Kidney (tissue), 14 donors: Measurements from ENCODE around the gene NFE2. TPM values are rescaled to one million over a fixed set of nuclear protein-coding genes. Genes with fewer than 3 reads are reported as not detected.

Source experiments
- DNase-seq, 5 donors: peaks; one replicate each; pipeline ENCODE4 v3.0.0-alpha.2; 2013 to 2020
- FAIRE-seq: peaks from 2 replicates; lab custom pipeline; 2012; peaks lifted over from hg19 to GRCh38; lab: Jason Lieb, UNC
- H3K27ac ChIP-seq, 2 donors: one replicate each; pipeline ENCODE4 v1.7.0; 2013; ENCODE audit warnings: low read depth in 2 of 2, low read length in 2 of 2, inconsistent platforms in 1 of 2
- H3K27me3 ChIP-seq: one replicate; pipeline ENCODE4 v1.7.1; 2013; ENCODE audit warnings: low read length, inconsistent platforms; ENCODE audit not compliant: control insufficient read depth, insufficient read depth
- H3K36me3 ChIP-seq, 3 donors: one replicate each; pipeline versions ENCODE4 v1.7.0 to v1.7.1; 2013; ENCODE audit warnings: low read length in 3 of 3, control low read depth in 1 of 3, inconsistent platforms in 1 of 3; ENCODE audit not compliant: insufficient read depth in 3 of 3, control insufficient read depth in 2 of 3
- H3K4me1 ChIP-seq, 3 donors: one replicate each; pipeline versions ENCODE4 v1.7.0 to v1.7.1; 2013; ENCODE audit warnings: low read length in 3 of 3, inconsistent platforms in 1 of 3, low read depth in 1 of 3; ENCODE audit not compliant: control insufficient read depth in 2 of 3, insufficient read depth in 2 of 3
- H3K4me3 ChIP-seq, 3 donors: one replicate each; pipeline versions ENCODE4 v1.7.0 to v1.8.1; 2013; ENCODE audit warnings: low read length in 3 of 3, control low read depth in 1 of 3, inconsistent platforms in 1 of 3
- H3K9ac ChIP-seq, 3 donors: one replicate each; pipeline versions ENCODE4 v1.7.0 to v1.7.1; 2013; ENCODE audit warnings: low read length in 3 of 3, control low read depth in 1 of 3, inconsistent platforms in 1 of 3
- H3K9me3 ChIP-seq, 3 donors: one replicate each; pipeline versions ENCODE4 v1.7.0 to v1.7.1; 2013; ENCODE audit warnings: low read length in 3 of 3, control low read depth in 1 of 3, inconsistent platforms in 1 of 3; ENCODE audit not compliant: control insufficient read depth in 2 of 3, insufficient read depth in 1 of 3
- CTCF ChIP-seq: IDR thresholded peaks from 3 replicates; pipeline ENCODE4 v1.5.1; 2012; ENCODE audit warnings: mild to moderate bottlenecking, moderate library complexity, borderline replicate concordance; ENCODE audit not compliant: insufficient read depth; ENCODE audit errors: extremely low read depth
- intact Hi-C: fragments of 100-400 bp; cut with DNase I; formaldehyde crosslinking; loops from one replicate; pipeline ENCODE4 v1.11.1; 2022
- polyA plus RNA-seq: library from polyadenylated mRNA; stranded (reverse); fragments of 350-450 nt; fragmentation: Illumina TruSeq; extraction: RNeasy Lipid Tissue Mini Kit (QIAGEN cat#74804); gene quantifications from one replicate; pipeline ENCODE4 v1.2.3, GENCODE V29; 2014; ENCODE audit warnings: low read depth, low replicate concordance; ENCODE audit not compliant: insufficient read depth
- total RNA-seq: library from RNA; stranded (reverse); fragmentation: NEBNext Ultra II Directional; extraction: Animal tissue kit (Norgen Biotek cat#: 25700); gene quantifications from one replicate; pipeline ENCODE4 v1.2.1, GENCODE V29; 2021
- donor health status: control.
- donor health status: control.
- donor health status: control.
- donor health status: control.
- donor health status: control.
- donor health status: DM: yes; HTN: yes; CAD: no.
- donor health status: Normal renal cell carcinoma (clear cell type).

Gene NFE2
- total and polyA plus RNA-seq, 2 donors from 2014 or later = 1.6 TPM; not detected in 1

GRCh38 chr12:54279632-54280467, 21.0 kb downstream of the NFE2 start, which contains the start of gene CBX5:
Gene CBX5 (minus strand): TSS chr12:54280122. CDS start chr12:54257650, 22,472 bp downstream.
- FAIRE-seq = peak; percentile 44

GRCh38 chr12:54279227-54279631, 21.6 kb downstream of the NFE2 start:
- Histone ChIP-seq H3K9ac (peak overlapping the region; percentile 87 to 99 (median 99)), H3K36me3 (peaks cover 15 to 29% (median 21%) of the 10 kb centered on the region in 3 donors), H3K4me1 (peaks cover 17 to 24% (median 21%) of the 10 kb centered on the region in 3 donors), H3K4me3 (peak overlapping the region; percentile 95 to 100 (median 99)), H3K27me3 (no peaks in the 10 kb centered on the region), H3K27ac (peak overlapping the region; percentile 89 to 98), H3K9me3 (no peaks in the 10 kb centered on the region)
- no peak for TF ChIP-seq CTCF
- FAIRE-seq (no peak), DNase-seq (no peak)
- intact Hi-C loops = no loop called here

More at GRCh38 chr12:54279632-54280467, 21.0 kb downstream of the NFE2 start, which contains the start of gene CBX5:
- Histone ChIP-seq H3K9ac (peak within 1 kb of the TSS; percentile 96 to 100 (median 99)), H3K4me3 (peak within 1 kb of the TSS; percentile 95 to 100 (median 100)), H3K36me3 (peaks cover 17 to 32% (median 23%) of the 10 kb centered on the region in 3 donors), H3K27ac (peak within 1 kb of the TSS; percentile 94 to 98), H3K9me3 (no peaks in the 10 kb centered on the region), H3K27me3 (no peaks in the 10 kb centered on the region), H3K4me1 (peaks cover 19 to 26% (median 22%) of the 10 kb centered on the region in 3 donors)
- intact Hi-C loops = no loop called here
- peak; percentile 100 for DNase-seq
- TF ChIP-seq CTCF = no peak

- H3K27ac ChIP-seq = peak overlapping the region in 1 of 2 donors; percentile 41
- H3K4me1 ChIP-seq = peaks cover 10 to 18% (median 10%) of the 10 kb centered on the region in 3 donors
- intact Hi-C loops = no loop called here
- H3K36me3 ChIP-seq = peaks cover 7 to 16% (median 8%) of the 10 kb centered on the region in 3 donors
- DNase-seq (peak in 1 of 5 donors; percentile 44), FAIRE-seq (no peak)
- H3K9ac ChIP-seq = peak overlapping the region; percentile 33 to 99 (median 87)
- TF ChIP-seq CTCF = no peak
- H3K27me3 ChIP-seq = no peaks in the 10 kb centered on the region
- H3K9me3 ChIP-seq = no peaks in the 10 kb centered on the region
- H3K4me3 ChIP-seq = peak overlapping the region; percentile 95 to 100 (median 99)
Measured at GRCh38 chr12:54277823-54278276, 23.0 kb downstream of the NFE2 start.
